ENCODE results near the gene STOML3.

The STOML3 gene

GRCh38 chr13:38980750-38981078 lies 9.9 kb downstream of the STOML3 start:
- DNase-seq = no peak

DNA sequence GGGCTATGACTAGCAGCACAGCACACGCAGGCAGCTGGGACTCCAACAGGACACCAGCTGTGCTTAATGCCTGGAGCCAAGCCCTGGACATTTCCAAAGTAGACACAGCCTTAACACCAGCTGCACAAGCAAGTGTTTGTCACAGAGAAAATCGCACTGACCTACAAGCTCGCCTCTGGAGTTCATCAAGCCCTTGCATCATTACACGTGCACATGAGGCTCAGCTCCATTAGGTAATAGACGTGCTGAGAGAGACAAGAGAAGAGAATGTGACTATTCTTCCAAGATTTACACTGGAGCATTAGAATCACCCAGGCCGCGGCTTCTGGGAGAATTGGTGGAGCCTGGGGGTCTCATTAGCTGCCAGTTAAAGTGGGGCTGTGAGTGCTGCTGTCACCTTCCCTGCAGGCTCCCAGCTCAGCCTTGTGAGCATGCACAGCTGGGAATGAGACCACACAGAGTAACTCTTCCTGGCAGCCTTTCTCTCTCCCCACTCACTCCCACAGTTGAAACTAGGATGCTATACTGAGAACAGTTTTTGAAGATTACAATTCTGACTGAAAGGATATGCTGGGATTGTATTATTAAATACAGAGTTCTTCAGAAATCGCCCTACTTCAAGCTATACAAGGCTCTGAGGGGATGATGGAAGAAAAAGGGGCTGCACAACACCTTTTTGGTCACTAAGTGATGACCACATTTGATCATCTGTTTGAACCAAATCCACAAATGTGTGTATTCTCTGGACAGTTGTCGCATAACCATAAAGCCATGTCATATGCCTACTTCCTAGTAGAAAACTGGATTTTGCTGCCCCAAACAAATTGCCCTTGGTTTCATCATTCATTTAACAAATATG lies 10.5 kb downstream of the STOML3 start:
- DNase-seq = no peak

DNA sequence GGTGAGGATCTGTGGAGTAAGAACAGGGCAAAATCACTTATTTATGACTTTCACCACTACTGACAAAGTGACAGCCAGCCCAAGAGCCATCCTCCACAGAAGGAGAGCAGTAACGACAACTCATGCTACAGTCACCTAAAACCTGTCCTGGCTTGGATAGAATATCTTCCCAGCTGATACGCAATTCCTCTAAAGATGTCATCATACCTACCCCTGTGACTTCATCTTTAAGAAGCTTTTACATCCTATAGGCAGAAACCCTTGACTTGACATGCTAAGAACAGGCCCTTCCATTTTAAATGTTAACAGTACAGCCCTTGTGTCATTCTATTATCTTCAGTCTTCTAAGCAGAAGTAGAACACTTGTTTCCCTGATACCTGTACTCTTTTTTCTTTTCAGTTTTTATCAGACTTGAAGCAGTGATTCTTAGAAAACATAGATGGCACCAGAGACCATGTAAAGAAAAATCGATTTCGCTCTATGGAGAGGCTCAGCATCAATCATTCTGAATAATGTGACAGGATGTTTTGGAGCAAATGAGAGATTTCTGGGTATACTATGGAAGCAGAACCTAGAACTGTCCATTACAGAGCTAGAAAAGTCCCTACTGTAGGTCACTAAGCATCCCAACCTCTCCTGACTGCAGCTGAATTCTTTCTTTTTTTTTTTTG lies 20.1 kb downstream of the STOML3 start:
- no peak for DNase-seq

DNA sequence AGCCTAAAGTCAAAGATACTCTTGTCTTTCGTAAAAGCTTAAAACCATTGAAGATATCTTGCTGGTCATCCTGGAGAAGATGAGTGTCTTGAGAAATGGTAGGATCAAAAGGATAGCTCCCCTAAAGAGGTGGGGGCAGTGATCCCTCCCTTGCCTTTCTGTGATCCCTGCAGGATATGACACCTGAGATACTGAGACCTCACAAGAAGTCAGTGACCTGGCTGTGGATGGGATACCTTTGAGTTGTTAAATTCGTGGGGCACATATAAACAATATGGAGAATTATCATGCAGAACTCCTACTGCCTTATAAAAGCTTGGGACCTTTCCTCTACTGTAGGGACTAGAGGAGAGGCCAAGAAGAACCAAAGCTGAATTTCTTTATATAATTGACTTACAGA lies 21.4 kb downstream of the STOML3 start:
- no peak for DNase-seq

- DNase-seq = no peak
Observed at GRCh38 chr13:38967446-38967845, 23.2 kb downstream of the STOML3 start.

GRCh38 chr13:38965281-38965680 lies 25.4 kb downstream of the STOML3 start:
- no peak for DNase-seq

- no peak for DNase-seq
Observed at GRCh38 chr13:38960175-38960574, 30.5 kb downstream of the STOML3 start.

- DNase-seq = no peak
Observed at GRCh38 chr13:38957794-38958592, 32.6 kb downstream of the STOML3 start.

- DNase-seq = no peak
Observed at GRCh38 chr13:38954844-38955243, 35.8 kb downstream of the STOML3 start.

DNA sequence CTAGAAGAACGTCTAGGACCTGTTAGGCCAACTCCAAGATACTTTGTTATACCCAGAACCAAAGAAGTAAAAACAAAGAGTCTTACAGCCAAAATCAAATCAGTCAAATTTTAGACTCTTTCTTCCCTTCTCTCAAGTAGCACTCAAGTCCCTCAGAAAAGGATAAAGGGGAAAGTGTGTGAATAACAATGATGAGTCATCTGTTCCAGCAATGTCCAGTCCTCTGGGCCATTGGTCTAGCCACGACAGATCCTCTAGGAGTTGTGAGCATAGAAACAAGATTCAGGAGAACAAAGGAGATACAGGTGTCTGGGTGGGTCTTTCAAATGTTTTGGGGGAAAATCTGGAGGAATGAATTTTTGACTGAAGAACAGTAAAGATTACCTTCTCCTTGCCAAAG lies 36.3 kb downstream of the STOML3 start:
- no peak for DNase-seq

- no peak for DNase-seq
Observed at GRCh38 chr13:38952827-38953226, 37.8 kb downstream of the STOML3 start.

- no peak for DNase-seq
Observed at GRCh38 chr13:38951525-38952313, 38.9 kb downstream of the STOML3 start.

DNA sequence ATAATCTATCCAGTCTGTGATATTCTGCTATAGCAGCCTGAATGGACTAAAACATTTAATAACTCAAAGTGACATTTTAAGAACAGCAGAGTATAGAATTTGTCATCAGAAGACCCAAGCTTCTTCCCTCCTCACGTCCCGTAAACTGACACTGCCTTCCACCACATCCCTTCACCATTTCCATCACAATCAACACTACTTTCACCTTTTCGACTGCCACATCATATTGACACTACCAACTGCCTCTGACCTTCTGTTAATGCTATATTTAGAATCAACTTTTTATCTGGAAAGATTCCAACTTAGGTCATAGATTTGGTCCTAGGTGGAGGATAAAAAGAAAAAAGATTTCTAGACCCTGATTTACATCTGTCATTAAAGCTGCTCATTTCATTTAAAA lies 39.6 kb downstream of the STOML3 start:
- no peak for DNase-seq

DNA sequence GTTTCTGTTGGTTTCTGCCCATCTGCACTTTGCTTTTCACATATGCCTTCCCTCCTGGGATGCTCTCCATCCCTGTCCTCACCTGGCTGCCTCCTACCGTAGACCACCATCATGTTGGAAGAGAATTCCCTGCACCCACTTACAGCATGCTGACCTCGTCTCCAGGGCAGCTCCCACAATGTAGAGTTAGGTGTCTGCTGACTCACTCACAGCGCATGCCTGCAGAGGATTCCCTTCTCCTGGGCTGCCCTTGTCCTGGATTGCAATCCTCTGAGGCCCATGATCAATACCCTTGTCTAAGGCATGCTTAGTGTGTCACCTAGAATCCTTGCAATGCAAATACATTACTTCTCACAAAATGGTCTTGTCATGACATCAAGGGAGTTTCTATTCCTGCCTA lies 43.6 kb downstream of the STOML3 start:
- DNase-seq = no peak

DNA sequence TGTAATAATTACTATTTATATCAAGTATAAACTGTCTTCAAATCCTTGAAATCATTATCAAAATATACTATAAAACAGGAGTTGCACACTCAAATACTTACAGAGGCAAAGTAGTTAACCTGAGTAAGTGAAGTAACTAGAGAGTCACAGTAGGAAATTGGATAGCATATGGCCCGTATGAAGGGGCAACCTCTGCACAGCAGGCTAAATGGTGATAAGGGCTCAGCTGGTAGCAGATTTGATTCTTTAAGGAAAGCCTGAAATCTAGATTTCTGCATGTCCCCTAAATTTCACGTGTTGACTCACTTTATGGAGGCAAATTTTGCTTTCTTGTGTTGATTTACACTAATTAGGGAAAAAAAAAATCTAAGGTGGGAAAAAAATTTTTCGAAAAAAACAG lies 46.4 kb downstream of the STOML3 start:
- no peak for DNase-seq

DNA sequence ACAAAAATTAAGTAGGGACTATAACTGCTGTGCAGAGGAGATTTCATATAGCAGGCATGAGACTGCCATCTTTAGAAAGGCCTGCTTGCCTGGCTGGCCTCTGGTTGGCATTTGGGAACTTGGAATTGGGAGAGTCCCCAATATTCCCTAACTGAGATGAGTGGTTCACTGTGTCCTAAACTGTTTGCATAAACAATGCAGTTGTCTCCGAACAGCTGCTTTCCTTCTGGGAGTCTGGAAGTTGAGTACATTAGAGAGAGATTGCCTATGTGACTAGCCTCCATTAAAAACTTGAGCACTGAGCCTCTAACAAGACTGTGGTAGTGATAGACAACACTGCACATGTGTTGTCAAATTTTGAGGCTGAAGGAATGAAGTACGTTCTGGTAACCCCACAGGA lies 47.4 kb downstream of the STOML3 start:
- no peak for DNase-seq

GRCh38 chr13:38941353-38941945 lies 49.2 kb downstream of the STOML3 start:
- DNase-seq = no peak

DNA sequence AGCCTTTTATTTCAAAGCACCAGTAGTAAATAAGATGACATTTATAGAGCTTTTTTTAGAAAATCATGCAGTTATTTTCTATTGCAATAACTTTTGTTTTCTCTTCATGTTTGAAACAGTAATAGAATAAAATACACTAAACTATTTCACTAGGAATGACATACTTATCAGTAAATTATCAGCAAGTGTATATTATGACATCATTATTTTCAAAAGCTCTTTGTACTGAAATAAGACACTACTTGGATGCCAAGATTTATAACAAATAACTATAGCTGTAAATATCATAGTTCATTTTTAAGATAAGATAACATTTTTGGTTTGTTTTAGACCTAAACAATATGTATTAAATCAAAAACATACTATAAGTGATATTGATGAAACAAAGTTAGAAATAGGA lies 56.8 kb downstream of the STOML3 start:
- no peak for DNase-seq

- no peak for DNase-seq
Observed at GRCh38 chr13:38922170-38922569, 68.5 kb downstream of the STOML3 start.

DNA sequence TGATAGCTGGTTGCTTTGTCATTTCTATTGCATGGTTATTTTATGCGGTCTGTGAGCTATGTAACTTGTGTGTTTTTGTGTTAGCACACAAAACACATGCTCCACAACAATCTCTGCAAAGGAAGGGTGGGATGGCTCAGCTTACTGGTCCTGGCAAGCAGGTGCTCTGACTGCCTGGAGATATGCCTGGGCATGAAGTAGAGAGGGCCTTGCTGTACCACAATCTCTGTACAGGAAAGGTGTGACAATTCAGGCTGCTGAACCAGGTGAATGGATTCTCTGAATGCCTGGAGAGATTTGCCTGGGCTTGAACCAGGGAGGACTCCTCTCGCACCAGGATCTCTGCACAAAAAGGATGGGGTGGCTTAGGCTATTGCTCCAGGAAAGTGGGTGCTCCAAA lies 69.5 kb downstream of the STOML3 start:
- no peak for DNase-seq
